Activated CD4-positive, alpha-beta T cell treated with anti-CD3 and anti-CD28 coated beads, Interleukin-2, amount 50 U/mL, for 1 hour (primary cell): Measurements from ENCODE around the gene BICRA.
A peak's percentile ranks its signal among the peaks of the same experiment; 100 is the strongest.

Experiments
- DNase-seq: peaks from one replicate; pipeline ENCODE4 v3.0.0-alpha.2; 2020

Gene BICRA

GRCh38 chr19:47601180-47601904 lies 7.6 kb upstream of the BICRA start:
- no peak for DNase-seq

GRCh38 chr19:47603706-47604565 lies 5.0 kb upstream of the BICRA start:
- no peak for DNase-seq

GRCh38 chr19:47607564-47608073 lies 1.3 kb upstream of the BICRA start:
- no peak for DNase-seq

- peak; percentile 94 for DNase-seq
Measured at GRCh38 chr19:47608074-47608918, 638 bp upstream of the BICRA start.

- DNase-seq: peak; percentile 46
Measured at GRCh38 chr19:47609906-47610894, 1.3 kb downstream of the BICRA start.

DNA sequence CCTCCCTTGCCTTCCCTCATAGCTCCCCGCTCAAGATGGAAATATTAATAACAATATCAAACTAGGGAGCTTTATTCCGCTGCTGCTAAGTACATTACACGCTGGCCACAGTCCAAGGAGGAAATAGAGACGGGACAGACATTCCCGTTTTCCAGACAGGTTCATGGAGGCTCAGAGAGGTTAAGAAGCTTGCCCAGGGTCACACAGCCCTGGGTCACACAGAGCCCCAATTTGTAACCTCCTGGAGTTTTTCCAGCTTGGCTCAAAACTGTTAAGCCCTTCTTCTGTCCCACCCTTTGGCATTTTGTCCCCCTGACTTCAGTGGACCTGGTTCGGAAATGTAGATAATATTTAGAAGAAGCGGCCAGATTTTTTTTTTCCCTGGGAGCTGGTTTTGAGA lies 2.0 kb downstream of the BICRA start:
- DNase-seq: no peak

GRCh38 chr19:47613165-47614020 lies 4.5 kb downstream of the BICRA start:
- no peak for DNase-seq

- no peak for DNase-seq
Measured at GRCh38 chr19:47614021-47614295, 5.0 kb downstream of the BICRA start.

DNA sequence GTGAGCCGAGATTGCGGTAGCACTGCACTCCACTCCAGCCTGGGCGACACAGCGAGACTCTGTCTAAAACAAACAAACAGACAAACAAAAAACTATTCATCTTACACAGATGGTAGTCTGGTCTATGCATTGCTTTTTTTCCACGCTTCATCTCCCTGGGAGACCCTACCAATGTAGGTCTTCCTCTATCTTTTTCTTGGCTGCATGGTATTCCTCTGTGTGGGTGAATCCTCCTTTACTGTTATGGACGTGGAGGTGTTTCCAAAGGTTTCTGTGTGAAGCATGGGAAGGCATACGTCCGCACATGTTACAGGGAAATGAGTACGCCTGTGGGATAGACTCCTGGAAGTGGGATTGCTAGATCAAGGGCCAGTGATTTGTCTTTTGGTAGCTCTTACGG lies 5.6 kb downstream of the BICRA start:
- no peak for DNase-seq

DNA sequence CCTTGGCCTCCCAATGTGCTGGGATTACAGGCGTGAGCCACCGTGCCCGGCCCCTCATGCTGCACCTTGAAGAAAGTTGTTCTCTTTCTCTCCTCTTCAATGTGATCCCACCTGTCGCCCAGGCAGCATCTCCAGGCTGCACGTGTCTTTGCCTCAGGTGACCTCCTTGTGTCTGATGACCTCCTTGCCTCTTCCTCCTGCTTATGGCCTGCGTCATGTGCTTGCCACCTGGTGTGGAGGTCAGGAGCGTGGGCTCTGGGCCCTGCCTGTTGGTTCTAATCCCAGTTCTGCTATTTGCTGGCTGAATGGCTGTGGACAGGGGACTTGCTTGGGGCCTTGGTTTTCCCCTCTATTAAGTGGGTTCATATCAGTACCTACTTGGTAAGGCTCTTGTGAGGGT lies 6.3 kb downstream of the BICRA start:
- DNase-seq: no peak

DNA sequence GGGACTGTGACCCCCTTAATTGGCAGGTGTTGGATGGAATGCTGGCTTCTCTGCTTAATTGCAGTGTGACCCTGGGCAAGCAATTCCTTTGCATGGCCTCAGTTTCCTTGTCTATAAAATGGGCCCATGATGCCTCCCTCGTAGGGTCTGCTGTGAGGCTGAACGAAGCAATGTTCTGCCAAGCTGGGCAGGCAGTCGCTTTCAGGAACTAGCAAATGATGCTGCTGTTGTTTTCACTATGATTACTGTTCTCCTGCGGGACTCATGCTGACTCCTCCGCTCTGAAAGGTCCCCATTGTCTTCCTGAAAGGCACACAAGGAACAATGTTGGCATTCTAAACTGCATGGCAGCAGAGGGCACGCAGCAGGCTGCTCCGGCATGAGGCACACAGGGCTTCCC lies 6.8 kb downstream of the BICRA start:
- no peak for DNase-seq

- no peak for DNase-seq
Measured at GRCh38 chr19:47618771-47619170, 9.8 kb downstream of the BICRA start.

DNA sequence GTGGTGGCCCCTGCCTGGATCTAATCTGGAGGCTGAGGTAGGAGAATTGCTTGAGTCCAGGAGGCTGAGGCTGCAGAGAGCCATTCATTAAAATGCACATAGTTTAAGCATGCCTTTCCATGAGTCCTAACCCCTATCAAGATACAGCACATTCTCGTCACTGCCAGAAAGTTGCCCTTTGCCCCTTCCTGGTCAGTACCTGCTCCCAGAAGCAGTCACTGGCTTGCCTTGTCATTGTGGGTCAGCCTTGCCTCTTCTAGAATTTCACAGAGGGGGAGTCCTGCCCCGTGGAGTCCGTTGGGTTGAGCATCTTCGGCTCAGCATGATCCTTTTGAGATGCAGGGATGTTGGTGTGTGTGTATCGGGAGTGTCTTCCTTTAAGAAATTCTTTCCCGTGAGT lies 10.8 kb downstream of the BICRA start:
- no peak for DNase-seq

DNA sequence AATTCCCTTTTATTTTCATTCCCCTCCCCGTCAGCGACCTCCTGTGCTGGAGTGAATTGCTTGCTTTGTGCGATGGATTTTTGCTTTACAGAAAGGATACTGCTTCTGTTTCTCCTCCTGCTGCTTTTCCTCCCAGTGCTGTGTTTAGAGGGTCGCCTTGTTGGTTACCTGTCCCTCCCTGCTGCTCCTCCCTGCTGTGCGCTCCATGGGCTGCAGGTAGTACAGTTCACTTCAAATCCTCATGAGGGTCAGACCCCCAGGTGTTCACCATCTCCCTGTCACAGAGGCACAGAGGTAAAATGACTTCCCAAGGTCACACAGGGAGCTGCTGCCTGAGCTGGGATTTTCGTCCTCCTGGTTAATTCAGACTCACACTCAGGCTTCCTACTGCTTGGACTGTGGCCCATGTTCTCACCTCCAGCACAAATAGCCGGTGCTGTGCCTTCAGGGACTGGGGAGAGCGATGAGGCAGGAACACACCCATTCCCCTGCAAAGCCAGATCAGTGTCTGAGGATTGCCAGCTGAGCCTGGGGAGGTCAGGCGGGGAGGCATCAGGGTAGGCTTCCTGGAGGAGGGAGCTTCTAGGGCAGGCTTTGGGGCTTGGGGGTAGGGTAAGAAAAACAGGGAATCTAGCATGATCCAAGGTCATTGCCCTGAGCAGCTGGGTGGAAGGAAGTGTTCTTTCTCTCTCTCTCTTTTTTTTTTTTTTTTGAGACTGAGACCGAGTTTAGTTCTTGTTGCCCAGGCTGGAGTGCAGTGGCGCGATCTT lies 14.4 kb downstream of the BICRA start:
- DNase-seq: no peak

DNA sequence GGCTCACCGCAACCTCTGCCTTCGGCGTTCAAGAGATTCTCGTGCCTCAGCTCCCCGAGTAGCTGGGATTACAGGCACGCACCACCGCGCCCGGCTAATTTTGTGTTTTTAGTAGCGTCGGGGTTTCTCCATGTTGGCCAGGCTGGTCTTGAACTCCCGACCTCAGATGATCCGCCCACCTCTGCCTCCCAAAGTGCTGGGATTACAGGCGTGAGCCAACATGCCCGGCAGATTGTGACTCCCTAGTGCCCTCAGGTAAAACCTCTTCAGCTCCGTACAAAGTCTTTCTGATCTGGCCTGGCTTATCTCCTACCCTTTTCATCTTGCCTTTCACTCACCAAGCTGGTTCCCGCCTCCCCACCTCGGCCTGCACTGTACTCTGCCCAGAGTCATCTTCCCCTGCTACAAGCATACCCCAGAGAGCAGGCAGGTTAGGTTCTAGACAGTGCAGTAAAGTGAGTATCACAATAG lies 15.0 kb downstream of the BICRA start:
- no peak for DNase-seq

DNA sequence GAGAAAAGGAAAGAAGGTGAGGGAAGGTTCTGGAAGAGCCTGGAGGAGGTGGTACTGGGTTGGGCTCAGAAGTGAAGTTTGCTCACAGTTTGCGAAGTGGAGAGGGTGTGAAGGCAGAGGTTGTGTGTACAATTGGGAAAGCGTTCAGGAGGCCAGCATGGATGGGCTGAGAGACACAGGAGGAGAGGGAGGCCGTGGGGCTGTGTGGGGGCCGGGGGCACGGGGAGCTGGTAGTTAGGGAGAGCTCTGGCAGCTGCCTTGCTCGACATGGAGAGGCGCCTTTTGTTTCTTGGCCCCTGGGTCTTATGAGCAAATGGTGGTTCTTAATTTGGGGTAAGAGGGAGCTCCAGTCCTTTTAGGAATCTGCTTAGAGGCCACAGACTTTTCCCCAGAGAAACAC lies 16.7 kb downstream of the BICRA start:
- no peak for DNase-seq

- no peak for DNase-seq
Measured at GRCh38 chr19:47626238-47626637, 17.3 kb downstream of the BICRA start.

DNA sequence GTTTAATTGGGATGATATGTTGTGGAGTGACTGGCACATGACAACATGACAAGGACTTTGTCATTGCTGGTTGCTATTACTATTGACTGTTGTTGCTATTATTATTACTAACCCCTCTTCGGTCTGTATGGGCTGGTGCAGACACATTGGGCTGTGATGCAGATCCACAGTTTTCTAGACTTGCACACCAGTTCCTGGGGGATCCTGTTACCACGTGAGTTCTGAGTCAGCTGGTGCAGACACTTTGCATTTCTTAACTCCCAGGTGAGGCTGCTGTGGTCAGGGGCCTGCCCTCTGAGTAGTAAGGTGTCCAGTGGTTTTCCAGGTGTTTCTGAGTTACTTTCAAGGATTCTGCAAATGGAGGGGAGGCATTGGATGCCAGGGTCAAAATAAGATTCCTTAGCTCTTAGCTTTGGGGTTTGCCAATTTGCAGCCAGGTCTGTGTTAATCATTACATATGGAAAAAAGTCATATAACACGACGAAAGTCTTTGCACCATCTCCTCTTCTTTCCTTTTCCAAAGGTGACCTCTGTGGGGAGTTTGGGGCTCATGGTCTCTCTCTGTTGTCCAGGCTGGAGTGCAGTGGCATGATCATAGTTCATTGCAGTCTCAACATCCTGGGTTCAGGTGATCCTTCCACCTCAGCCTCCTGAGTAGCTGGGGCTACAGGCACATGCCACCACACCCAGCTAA lies 19.3 kb downstream of the BICRA start:
- no peak for DNase-seq

DNA sequence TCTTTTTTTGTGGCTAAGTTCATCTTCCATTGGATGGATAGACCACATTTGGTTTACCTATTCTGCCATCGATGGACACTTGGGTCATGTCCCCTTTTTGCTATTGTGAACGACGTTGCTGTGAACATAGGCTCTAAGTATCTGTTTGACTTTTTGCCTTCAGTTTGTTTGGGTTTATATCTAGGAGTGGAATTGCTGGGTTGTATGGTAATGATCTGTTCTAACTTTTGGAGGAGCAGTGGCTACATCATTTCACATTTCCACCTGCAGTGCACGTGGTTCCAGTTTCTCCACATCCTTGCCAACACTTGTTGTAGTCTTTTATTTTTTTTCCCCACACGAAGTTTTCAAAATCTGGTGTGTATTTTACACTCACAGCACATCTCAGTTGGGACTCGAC lies 21.7 kb downstream of the BICRA start:
- no peak for DNase-seq
